Stimulated activated CD8-positive, alpha-beta memory T cell treated with anti-CD3 and anti-CD28 coated beads, Interleukin-7, amount 100 ng/mL, for 4 hours (primary cell): ENCODE results near the gene RPTOR.
"Not testable (repeated sequence)": the region's sequence is repeated elsewhere in the genome, so short reads cannot be mapped to it uniquely, and the experiment has no call there.

Experiments used
- DNase-seq, 2 donors: peaks; one replicate each; pipeline ENCODE4 v3.0.0-alpha.2; 2020; ENCODE audit warnings: low read depth in 2 of 2

Gene RPTOR

GRCh38 chr17:80860101-80860671 is 315.5 kb downstream of the RPTOR start:
- no peak for DNase-seq

DNA sequence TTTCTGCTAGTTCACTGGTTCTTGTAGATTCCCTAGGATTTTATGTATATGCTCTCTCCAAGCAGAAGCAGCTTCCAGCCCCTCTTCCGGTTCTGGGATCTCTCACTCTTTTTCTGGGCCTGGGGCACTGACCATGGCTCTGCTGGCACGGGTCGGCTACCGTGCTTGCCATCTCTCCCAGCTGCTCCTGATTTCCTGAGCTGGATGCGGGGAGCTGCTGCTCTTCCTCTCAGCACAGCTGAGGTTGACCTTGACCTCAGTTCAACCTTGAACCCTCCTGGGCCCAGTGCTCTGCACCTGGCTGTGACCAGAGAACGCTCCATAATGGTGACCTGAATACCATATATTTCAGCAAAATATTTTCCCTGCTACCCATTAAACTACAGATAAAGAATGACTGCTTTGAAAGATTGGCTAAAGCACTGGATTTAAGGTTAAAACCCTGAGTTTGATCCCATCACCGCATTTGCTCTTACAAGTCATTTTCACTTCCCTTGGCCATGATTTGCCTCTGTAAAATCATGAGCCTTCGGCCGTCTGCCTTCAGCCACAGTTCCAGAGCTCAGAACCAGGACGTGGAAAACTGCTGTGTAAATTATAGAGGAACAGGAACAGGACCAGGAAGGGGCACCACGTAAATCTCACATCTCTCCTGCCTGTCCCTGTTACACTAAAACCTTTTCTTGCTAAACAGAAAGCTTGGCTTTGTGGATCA is 316.2 kb downstream of the RPTOR start:
- no peak for DNase-seq

DNA sequence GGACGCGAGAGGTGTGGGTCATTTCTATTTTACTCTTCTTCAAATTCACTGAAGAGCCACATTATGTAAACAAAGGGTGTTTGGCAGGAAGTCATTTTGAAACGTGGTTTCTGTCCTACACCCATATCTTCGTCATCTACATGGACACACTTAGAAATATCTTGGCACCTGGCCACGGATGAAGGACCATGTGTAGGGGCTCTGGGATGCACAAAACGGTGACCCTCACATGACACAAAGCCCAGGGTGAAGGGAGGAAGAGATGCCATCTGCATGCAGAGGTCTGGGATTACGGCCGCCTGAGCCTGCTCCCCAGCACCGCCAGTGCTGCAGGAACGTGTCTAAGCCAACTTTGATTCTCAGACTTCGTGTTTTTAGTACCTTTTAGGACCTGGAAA is 316.8 kb downstream of the RPTOR start:
- no peak for DNase-seq

- peak; percentile 23 to 31 for DNase-seq
Measured at GRCh38 chr17:80861892-80862291, 317.3 kb downstream of the RPTOR start.

DNA sequence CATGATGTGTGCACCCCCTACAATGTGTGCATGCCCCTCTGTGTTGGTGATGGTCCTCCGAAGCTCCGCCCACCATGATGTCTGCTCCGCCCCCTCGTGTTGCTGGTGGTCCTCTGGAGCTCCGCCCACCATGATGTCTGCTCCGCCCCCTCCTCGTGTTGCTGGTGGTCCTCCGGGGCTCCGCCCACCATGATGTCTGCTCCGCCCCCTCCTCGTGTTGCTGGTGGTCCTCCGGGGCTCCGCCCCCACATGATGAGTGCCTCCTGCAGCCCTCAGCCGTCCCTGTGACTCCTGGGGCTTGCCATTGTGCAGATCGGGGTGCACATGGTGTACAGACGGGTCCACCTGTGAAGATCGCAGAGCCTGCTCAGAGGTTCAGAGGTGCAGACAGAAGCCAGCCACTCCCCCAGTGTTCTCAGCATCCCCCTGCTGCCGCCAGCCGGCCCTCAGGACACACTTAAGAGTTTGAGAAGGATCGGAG is 317.9 kb downstream of the RPTOR start:
- DNase-seq, result no peak

DNA sequence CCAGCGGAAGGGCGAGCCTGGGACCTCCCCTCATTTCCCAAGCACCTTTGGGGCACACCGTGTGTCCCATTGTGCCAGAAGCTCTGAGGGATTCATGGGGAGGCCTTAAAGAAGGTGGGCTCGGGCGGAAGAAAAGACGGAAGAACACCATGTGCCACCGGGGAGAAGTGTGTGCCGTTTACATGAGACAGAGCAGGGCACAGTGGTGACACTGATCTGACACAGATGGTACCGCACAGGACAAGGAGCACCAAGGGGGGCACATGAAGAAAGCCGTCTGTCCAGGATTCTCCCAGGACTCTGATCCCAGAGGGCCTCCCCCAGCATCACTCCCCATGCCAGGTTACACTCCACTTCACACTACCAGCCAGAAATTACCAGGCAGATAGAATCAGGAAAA is 318.3 kb downstream of the RPTOR start:
- DNase-seq, result no peak

DNA sequence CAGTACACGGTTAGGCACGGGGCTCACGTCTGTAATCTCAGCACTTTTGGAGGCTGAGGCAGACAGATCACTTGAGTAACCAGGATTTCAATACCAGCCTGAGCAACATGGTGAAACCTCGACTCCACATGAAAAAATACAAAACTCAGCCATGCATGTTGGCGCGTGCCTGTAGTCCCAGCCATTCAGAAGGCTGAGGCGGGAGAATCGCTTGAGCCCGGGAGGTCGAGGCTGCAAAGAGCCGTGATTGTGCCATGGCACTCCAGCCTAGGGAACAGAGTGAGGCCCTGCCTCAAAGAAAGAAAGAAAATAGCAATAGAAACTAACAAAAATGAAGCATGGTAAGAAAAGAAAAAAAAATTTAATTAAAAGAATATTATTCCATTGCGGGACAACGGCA is 319.0 kb downstream of the RPTOR start:
- no peak for DNase-seq

- DNase-seq, result no peak
Measured at GRCh38 chr17:80864751-80865150, 320.1 kb downstream of the RPTOR start.

DNA sequence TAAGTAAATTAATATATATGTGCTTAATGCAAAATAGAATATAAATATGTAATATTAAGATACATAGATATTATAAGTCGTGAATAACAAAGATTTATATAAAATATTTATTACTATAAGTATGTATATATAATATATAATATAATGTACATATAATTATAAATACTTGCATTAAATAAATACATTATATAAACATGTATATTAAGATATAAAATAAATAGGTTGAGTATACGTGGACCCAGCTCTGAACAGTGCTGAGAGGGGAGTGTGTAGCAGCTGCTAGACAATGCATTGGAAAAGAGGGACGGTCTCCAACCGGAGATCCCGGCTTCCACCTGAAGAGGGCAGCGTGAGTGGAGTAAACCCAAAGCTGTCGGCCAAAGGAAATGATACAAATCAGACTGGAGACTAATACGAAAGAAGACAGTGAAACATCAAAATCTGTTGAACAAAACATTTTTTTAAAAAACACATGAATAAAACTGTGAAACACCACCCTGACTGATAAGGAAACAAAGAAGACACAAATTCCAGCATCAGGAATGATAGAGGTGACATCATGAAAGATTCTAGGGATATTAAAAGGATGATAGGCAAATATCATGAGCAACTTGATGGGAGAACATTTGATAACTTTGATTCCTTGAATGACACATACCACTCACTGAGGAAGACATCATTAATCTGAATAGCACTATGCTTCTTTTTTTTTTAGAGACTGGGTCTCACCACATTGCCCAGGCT is 321.6 kb downstream of the RPTOR start:
- peak; percentile 41 to 57 for DNase-seq

DNA sequence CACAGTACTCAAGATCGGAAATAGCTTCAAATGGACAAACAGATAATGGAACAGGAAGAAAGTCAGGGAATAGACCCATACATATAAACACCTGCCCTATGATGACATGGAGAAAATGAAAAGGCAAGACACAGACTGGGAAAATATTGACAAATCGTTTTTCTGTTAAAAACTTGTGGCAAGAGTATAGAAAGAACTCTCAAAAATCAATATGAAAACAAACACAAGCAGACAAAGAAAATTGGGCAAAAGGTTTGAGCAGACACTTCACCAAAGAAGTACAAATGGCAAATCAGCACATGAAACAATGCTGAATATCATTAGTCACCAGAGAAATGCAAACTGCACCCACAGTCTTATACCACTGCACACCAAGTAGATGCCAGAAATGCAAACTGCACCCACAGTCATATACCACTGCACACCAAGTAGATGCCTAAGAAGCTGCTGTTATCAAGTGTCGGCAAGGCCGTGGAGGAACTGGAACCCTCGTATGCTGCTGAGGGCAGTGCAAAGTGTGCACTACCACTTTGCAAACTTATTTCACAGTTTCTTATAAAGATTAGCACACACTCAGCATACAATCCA is 323.5 kb downstream of the RPTOR start:
- no peak for DNase-seq

DNA sequence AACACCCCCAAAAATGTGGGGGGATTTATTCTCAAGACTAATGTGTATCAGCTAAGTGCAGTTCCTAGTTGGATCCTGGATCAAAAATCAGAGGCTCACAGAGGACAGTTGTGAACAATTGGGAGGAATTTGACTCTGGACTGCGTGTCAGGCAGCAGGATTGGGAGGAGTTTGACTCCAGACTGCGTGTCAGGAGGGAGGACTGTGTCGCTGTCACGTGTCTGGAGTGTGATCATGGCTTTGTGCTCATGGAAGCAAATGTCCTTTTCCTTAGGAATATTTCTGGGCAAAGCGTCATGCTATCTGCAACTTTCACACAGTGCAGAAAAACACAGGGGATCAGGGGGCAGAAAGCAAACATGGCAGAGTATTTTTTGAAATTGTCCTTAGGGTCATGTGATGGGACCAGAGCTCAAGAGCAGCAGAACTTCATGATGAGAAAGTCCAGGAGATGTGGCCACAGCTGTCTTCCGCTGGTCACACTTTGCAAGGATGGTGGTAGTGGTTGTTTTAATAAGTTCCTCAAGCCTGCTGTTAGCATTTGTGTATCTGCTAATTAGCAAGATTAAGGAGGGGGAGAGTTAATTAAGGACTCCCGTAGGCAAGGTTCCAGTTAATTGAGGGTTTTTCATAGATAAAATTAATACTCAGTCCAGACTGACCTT is 325.0 kb downstream of the RPTOR start:
- DNase-seq, result no peak

DNA sequence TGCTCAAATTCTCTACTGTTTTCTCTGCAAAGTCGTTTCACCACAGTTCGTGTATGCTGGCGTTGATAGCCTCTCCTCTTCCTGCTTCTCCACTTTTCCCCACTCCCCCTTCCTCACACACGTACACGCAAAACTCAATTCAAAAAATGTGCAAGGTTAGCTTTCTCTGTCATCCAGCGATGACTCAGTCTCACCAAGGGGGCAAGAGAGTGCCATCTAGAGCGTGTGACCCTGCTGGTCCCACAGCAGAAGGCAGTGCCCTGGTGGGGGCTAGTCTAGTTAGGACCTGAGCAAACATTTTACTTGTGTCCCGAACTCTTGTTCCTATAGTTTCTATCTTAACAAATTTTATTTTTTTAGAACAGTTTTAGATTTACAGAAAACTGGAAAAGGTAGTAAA is 325.8 kb downstream of the RPTOR start:
- peak in 1 of 2 donors; percentile 14 for DNase-seq

GRCh38 chr17:80871341-80871740 is 326.7 kb downstream of the RPTOR start:
- DNase-seq, result no peak

DNA sequence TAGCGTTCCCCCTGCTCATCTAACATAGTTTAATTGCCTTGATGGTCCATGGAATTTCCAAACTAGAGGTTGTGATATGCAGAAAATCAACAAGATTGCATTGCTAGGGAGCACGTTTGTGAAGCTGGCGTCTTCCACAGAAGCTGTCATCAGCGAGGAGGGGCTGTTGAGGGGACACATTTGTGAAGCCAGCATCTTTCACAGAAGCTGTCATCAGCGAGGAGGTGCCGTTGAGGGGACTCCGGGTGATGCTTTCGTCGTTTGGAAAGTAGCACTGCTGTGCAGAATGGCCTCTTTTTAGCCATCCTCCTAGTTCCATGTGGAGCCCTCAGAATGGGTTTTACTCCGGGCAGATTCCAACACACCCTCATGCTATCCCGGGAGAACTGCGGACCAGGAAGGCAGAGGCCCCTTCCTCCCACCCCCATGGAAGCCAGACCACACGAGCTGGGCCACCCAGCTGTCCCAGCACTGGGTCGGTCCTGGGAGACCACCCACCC is 327.4 kb downstream of the RPTOR start:
- no peak for DNase-seq

DNA sequence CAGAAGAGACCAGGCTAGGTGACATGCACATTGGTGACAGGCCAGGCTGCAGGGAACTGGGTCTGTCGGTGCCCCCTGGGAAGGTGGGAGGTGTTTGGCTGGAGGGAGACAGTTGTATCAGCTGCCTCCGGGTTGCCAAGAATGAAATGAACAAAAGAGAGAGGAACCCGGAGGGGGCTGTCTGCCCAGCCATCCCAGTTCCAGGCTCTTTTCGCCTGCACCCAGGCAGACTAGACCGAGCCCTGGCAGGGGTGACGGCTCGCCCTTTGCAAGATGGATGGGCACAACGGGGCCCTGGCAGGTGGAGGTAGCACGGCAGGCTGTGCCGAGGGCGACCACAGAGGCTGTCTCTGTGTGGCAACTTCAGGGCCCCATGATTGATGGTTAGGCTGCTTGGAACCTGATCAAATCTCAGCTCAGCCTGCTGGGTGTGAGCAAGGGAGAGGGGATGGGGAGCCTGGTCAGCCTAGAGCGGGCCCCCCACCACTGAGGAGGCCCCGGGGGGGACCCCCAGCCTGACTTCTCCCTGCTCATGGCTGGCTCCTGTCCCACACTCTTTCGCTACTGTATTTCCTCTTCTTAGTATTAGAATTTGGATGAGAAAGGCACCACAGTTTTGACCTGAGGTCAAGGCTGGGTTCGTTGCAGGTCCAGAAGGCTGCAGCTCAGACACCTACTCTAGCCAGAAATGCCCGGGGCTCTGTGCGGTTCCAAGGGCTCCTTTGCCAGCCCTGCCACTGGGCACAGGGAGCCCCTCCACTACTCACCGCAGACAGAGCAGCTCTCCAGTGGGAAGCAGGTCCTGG is 328.1 kb downstream of the RPTOR start:
- DNase-seq, result no peak

DNA sequence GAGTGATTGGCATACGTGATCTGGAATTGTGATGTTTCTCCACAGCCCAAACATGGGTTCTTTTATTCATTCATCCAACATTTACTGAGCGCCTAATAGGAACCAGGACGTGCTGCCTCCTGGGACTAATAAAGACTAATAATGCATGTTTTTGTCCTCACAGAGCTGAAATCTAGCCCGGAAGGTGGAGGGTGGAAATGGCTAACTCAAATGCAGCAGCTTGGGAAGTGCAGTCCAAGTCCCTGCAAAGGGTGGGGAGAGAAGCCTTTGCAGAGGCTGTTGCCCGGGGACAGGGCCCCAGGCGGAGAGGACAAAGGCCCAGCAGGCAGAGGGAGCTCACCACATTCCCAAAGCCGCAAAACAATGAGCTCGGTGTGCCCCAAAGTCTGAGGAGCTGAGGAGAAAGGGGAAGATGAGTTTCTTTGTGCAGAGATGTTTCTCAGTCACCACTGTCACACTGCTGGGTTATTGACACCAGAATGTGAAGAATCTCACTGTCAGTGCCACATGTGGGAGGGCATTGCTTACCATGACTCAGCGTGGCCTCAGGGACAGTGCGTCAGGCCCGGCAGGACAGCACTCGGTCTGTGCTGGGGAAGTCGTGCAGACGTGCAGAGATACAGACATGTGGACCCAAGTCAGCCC is 328.8 kb downstream of the RPTOR start:
- DNase-seq, result no peak

GRCh38 chr17:80874866-80875445 is 330.3 kb downstream of the RPTOR start:
- DNase-seq, result no peak

DNA sequence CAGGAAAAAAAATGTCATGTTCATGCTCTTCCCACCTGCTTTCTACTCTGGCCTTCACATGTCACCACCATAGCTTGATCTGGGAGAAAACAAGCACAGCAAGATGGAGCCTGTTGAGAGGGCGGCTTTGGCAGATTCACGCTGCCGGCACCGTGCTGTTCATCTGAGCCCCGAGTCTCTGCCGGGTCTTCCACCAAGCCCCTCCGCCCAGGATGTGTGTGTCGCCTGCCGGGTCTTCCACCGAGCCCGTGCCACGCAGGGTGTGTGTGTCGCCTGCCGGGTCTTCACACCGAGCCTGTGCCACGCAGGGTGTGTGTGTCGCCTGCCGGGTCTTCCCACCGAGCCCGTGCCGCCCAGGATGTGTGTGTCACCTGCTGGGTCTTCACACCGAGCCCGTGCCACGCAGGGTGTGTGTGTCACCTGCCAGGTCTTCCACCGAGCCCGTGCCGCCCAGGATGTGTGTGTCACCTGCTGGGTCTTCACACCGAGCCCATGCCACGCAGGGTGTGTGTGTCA is 330.9 kb downstream of the RPTOR start:
- not testable (repeated sequence) for DNase-seq

- not testable (repeated sequence) for DNase-seq
Measured at GRCh38 chr17:80876456-80876949, 331.9 kb downstream of the RPTOR start.
